Endothelial cell of umbilical vein (primary cell): Measurements from ENCODE around the gene ZNF316. TPM values are rescaled to one million over a fixed set of nuclear protein-coding genes. Genes with fewer than 3 reads are reported as not detected.
A peak's percentile ranks its signal among the peaks of the same experiment; 100 is the strongest.

Experiments used
- BruUV-seq: library from RNA; stranded (reverse); fragments of 400-500 nt; replicated peaks from 2 replicates; lab custom pipeline; 2021; lab: Mats Ljungman, UMichigan
- CTCF ChIA-PET: fragments of 300-600, 350-600 bp; sonication (Branson Sonifier 250); formaldehyde crosslinking; loops from one replicate; lab custom pipeline; 2021; ENCODE audit warnings: antibody characterized with exemption, inconsistent platforms; lab: Charles Lee
- POLR2A ChIA-PET: fragments of 300-600, 350-600 bp; sonication (Branson Sonifier 250); formaldehyde crosslinking; loops from one replicate; lab custom pipeline; 2021; ENCODE audit warnings: antibody characterized with exemption, inconsistent platforms; lab: Charles Lee
- DNase-seq: peaks from one replicate; pipeline ENCODE4 v3.0.0-alpha.2; 2011; ENCODE audit warnings: low read depth, low spot score
- FAIRE-seq: peaks from 2 replicates; lab custom pipeline; 2011; peaks lifted over from hg19 to GRCh38; lab: Jason Lieb, UNC
- H2AFZ ChIP-seq: 2 replicates; pipeline ENCODE4 v1.6.0; 2012; ENCODE audit warnings: low read depth, low read length, control low read depth, inconsistent platforms
- H3K27ac ChIP-seq: 2 replicates; pipeline ENCODE4 v1.5.1; 2011; ENCODE audit warnings: low read depth, mild to moderate bottlenecking, control low read depth, low read length, moderate library complexity; ENCODE audit not compliant: insufficient read depth
- H3K27me3 ChIP-seq, 2 experiments: 2 replicates each; pipeline versions ENCODE4 v1.6.0 to v1.6.1; 2011; ENCODE audit warnings: low read length in 2 of 2, mixed read lengths in 1 of 2; ENCODE audit not compliant: control insufficient read depth in 2 of 2, insufficient read depth in 2 of 2
- H3K36me3 ChIP-seq, 2 experiments: 2 replicates in 1 of 2; 3 replicates in 1 of 2; pipeline ENCODE4 v1.5.1; 2011; ENCODE audit warnings: low read length in 2 of 2, mild to moderate bottlenecking in 1 of 2, moderate library complexity in 1 of 2; ENCODE audit not compliant: control insufficient read depth in 2 of 2, insufficient read depth in 2 of 2; ENCODE audit errors: extremely low read depth in 1 of 2
- H3K4me1 ChIP-seq: 3 replicates; pipeline ENCODE4 v1.5.1; 2011; ENCODE audit warnings: mild to moderate bottlenecking, low read length; ENCODE audit not compliant: control insufficient read depth, insufficient read depth; ENCODE audit errors: extremely low read depth
- H3K4me2 ChIP-seq: 2 replicates; pipeline ENCODE4 v1.6.1; 2011; ENCODE audit warnings: low read length, control low read depth, mixed read lengths; ENCODE audit not compliant: insufficient read depth
- H3K4me3 ChIP-seq, 3 experiments: fragments of 200-600 bp in 1 of 3; sonication (generic), shearing (Covaris generic) in 1 of 3; replicated peaks in 1 of 3; 2 replicates each; pipeline ENCODE4 v1.5.1; 2011 to 2016; ENCODE audit warnings: control low read depth in 3 of 3, low read length in 3 of 3, mild to moderate bottlenecking in 2 of 3, inconsistent platforms in 1 of 3, low read depth in 1 of 3, moderate library complexity in 1 of 3; ENCODE audit not compliant: insufficient read depth in 1 of 3
- H3K79me2 ChIP-seq: 2 replicates; pipeline ENCODE4 v1.6.0; 2012; ENCODE audit warnings: low read length, inconsistent platforms; ENCODE audit not compliant: control insufficient read depth, insufficient read depth
- H3K9ac ChIP-seq: replicated peaks from 2 replicates; pipeline ENCODE3; 2011; ENCODE audit warnings: low read length, control low read depth; ENCODE audit not compliant: insufficient read depth; ENCODE audit errors: extremely low read depth
- H3K9me1 ChIP-seq: replicated peaks from 3 replicates; pipeline ENCODE4 v1.6.0; 2011; ENCODE audit warnings: mild to moderate bottlenecking, low read length; ENCODE audit not compliant: control insufficient read depth, insufficient read depth; ENCODE audit errors: extremely low read depth
- H3K9me3 ChIP-seq: replicated peaks from 2 replicates; pipeline ENCODE4 v1.5.1; 2012; ENCODE audit warnings: low read length, inconsistent platforms; ENCODE audit not compliant: control insufficient read depth, insufficient read depth
- H4K20me1 ChIP-seq: replicated peaks from 2 replicates; pipeline ENCODE3; 2011; ENCODE audit warnings: mild to moderate bottlenecking, low read length; ENCODE audit not compliant: control insufficient read depth, insufficient read depth; ENCODE audit errors: extremely low read depth
- CTCF ChIP-seq, 2 donors: IDR thresholded peaks; 1 replicate in 1 of 2; 2 replicates in 1 of 2; pipeline ENCODE4 v1.5.1; 2011; ENCODE audit warnings: low read length in 2 of 2, mild to moderate bottlenecking in 2 of 2, moderate library complexity in 2 of 2, control low read depth in 1 of 2, inconsistent platforms in 1 of 2, low read depth in 1 of 2; ENCODE audit not compliant: insufficient read depth in 1 of 2; ENCODE audit errors: extremely low read depth in 1 of 2
- EZH2 ChIP-seq: IDR thresholded peaks from 2 replicates; pipeline ENCODE4 v1.6.1; 2012; ENCODE audit warnings: borderline replicate concordance, low read depth, mild to moderate bottlenecking, moderate library complexity, low read length, inconsistent platforms; ENCODE audit not compliant: severe bottlenecking
- FOS ChIP-seq: IDR thresholded peaks from 2 replicates; pipeline ENCODE4 v1.6.1; 2011; ENCODE audit warnings: mild to moderate bottlenecking, low read length, moderate library complexity, borderline replicate concordance; ENCODE audit not compliant: insufficient read depth
- JUN ChIP-seq: IDR thresholded peaks from 2 replicates; pipeline ENCODE4 v1.6.1; 2011; ENCODE audit warnings: borderline replicate concordance, low read depth; ENCODE audit not compliant: insufficient read length, insufficient read depth
- POLR2A ChIP-seq: IDR thresholded peaks from 2 replicates; pipeline ENCODE4 v1.6.1; 2012; ENCODE audit warnings: low read depth, mild to moderate bottlenecking, control low read depth, low read length
- POLR2AphosphoS5 ChIP-seq: IDR thresholded peaks from 2 replicates; pipeline ENCODE4 v1.6.1; 2012; ENCODE audit warnings: low read depth, mild to moderate bottlenecking, control low read depth, low read length, moderate library complexity; ENCODE audit not compliant: insufficient read depth
- dilution Hi-C: fragments of 300-500 bp; cut with MboI; formaldehyde crosslinking; loops from one replicate; pipeline ENCODE4 v1.15.0; 2019; ENCODE audit warnings: low sequenced_read_pairs; ENCODE audit not compliant: extremely low pct_ligation_motif_present
- intact Hi-C: fragments of 100-400 bp; cut with micrococcal nuclease; formaldehyde crosslinking; loops from one replicate; pipeline ENCODE4 v1.10.0; 2022
- polyA plus RNA-seq, 4 experiments: library from polyadenylated mRNA; depleted of rRNA in 3 of 4; stranded (reverse) in 3 of 4; unstranded in 1 of 4; fragments of >200 nt; gene quantifications; 2 replicates each; pipeline versions ENCODE4 v1.2.1 to v1.2.3, GENCODE V29; 2011 to 2012; ENCODE audit warnings: missing spikeins in 1 of 4
- total RNA-seq: library from RNA; stranded (reverse); gene quantifications from 2 replicates; pipeline ENCODE4 v1.2.3, GENCODE V29; 2021

ZNF316 gene
- total and polyA plus RNA-seq, 2 donors (not counting 3 experiments of a cell fraction or from before 2014, with no cell fraction given), result 7.7 to 23.8 TPM

GRCh38 chr7:6691609-6692106 is 54.5 kb downstream of the ZNF316 start:
- no peaks in the 10 kb centered on the region for H3K79me2 ChIP-seq
- H3K36me3 ChIP-seq, result peaks cover 49 to 57% of the 10 kb centered on the region in 2 experiments
- H3K9ac ChIP-seq, result no peak overlapping the region
- BruUV-seq, result no TSS peak
- no peaks in the 10 kb centered on the region for H3K27me3 ChIP-seq
- no peak overlapping the region for H3K27ac ChIP-seq
- CTCF ChIA-PET, result no interaction called here
- no peak overlapping the region for H2AFZ ChIP-seq
- intact Hi-C loops (no loop called here), dilution Hi-C loops (no loop called here)
- H3K9me3 ChIP-seq, result peaks cover 50% of the 10 kb centered on the region
- TF ChIP-seq FOS (no peak), POLR2AphosphoS5 (no peak), EZH2 (no peak), POLR2A (no peak), JUN (no peak)
- H3K4me2 ChIP-seq, result no peak overlapping the region
- no peaks in the 10 kb centered on the region for H3K9me1 ChIP-seq
- H4K20me1 ChIP-seq, result no peaks in the 10 kb centered on the region
- FAIRE-seq, result no peak
- H3K4me3 ChIP-seq, result no peak overlapping the region
- peak; percentile 8 for DNase-seq
- POLR2A ChIA-PET, result no interaction called here
- H3K4me1 ChIP-seq, result no peaks in the 10 kb centered on the region

GRCh38 chr7:6700793-6701192 is 63.7 kb downstream of the ZNF316 start:
- Histone ChIP-seq H2AFZ (no peak overlapping the region), H3K27ac (no peak overlapping the region), H3K36me3 (peaks cover 37 to 38% of the 10 kb centered on the region in 2 experiments), H3K4me3 (no peak overlapping the region), H4K20me1 (no peaks in the 10 kb centered on the region), H3K9ac (no peak overlapping the region), H3K79me2 (peaks cover 68% of the 10 kb centered on the region), H3K9me3 (no peaks in the 10 kb centered on the region), H3K4me1 (peaks cover 5% of the 10 kb centered on the region), H3K27me3 (no peaks in the 10 kb centered on the region), H3K9me1 (no peaks in the 10 kb centered on the region), H3K4me2 (no peak overlapping the region)
- ChIA-PET POLR2A (no interaction called here), CTCF (no interaction called here)
- TF ChIP-seq CTCF (IDR thresholded peaks at IDR 0.05; ENCODE audit: extremely low read depth in 1 of 2, insufficient read depth in 1 of 2, low read depth in 1 of 2, low read length in 2 of 2), result no peak
- FAIRE-seq (no peak), DNase-seq (no peak)
- no TSS peak for BruUV-seq
- dilution Hi-C loops, result no loop called here
- intact Hi-C loops, result no loop called here
